Heart right ventricle (tissue), 16 donors: ENCODE results near the gene MUC5B. TPM values are rescaled to one million over a fixed set of nuclear protein-coding genes. Genes with fewer than 3 reads are reported as not detected.

Experiments
- ATAC-seq, 8 donors: fragments of 200-7000 bp; cut with Tn5 transposase; one replicate each; pipeline ENCODE4 v1.9.1; 2020; ENCODE audit warnings: mild to moderate bottlenecking in 8 of 8, moderate library complexity in 8 of 8, moderate number of reproducible peaks in 1 of 8
- DNase-seq, 2 donors: peaks; one replicate each; pipeline ENCODE4 v3.0.0-alpha.2; 2020
- H3K27ac ChIP-seq, 10 donors: fragments of 200-600 bp; sonication (generic) in 2 of 10; one replicate each; pipeline versions ENCODE4 v1.5.0 to v1.8.0; 2020 to 2022; ENCODE audit warnings: mild to moderate bottlenecking in 3 of 10
- H3K27me3 ChIP-seq, 7 donors: fragments of 200-600 bp; one replicate each; pipeline ENCODE4 v1.8.0; 2021 to 2022; ENCODE audit warnings: mild to moderate bottlenecking in 2 of 7
- H3K36me3 ChIP-seq, 9 donors: fragments of 200-600 bp; sonication (generic) in 1 of 9; one replicate each; pipeline versions ENCODE4 v1.5.0 to v1.8.0; 2020 to 2022; ENCODE audit warnings: mild to moderate bottlenecking in 2 of 9
- H3K4me1 ChIP-seq, 9 donors: fragments of 200-600 bp; sonication (generic) in 1 of 9; one replicate each; pipeline versions ENCODE4 v1.5.0 to v1.8.0; 2020 to 2022; ENCODE audit warnings: mild to moderate bottlenecking in 4 of 9
- H3K4me3 ChIP-seq, 10 donors: fragments of 200-600 bp; sonication (generic) in 2 of 10; one replicate each; pipeline versions ENCODE4 v1.5.0 to v1.8.0; 2020 to 2022; ENCODE audit warnings: mild to moderate bottlenecking in 7 of 10, moderate library complexity in 2 of 10
- H3K9me3 ChIP-seq, 11 donors: fragments of 200-600 bp in 10 of 11; sonication (generic) in 2 of 11; one replicate each; pipeline versions ENCODE4 v1.5.0 to v1.8.0; 2013 to 2022; ENCODE audit warnings: mild to moderate bottlenecking in 2 of 11, control low read depth in 1 of 11, moderate library complexity in 1 of 11
- CTCF ChIP-seq, 9 donors: fragments of 200-600 bp; sonication (generic) in 2 of 9; IDR thresholded peaks; one replicate each; pipeline versions ENCODE4 v1.5.0 to v1.8.0; 2021 to 2022; ENCODE audit warnings: antibody characterized with exemption in 9 of 9, mild to moderate bottlenecking in 5 of 9, moderate library complexity in 1 of 9
- WGBS, 2 donors: extraction: QIAGEN DNeasy Blood & Tissue Kit; methylation state at CpG; one replicate each; pipeline ENCODE4 v1.1.7; 2013; ENCODE audit warnings: inconsistent platforms in 1 of 2; 5-methylcytosine and 5-hydroxymethylcytosine counted together
- intact Hi-C, 10 donors: fragments of 100-400 bp; cut with DNase I; formaldehyde crosslinking; loops; one replicate each; pipeline versions ENCODE4 v1.11.1 to v1.14.2; 2022
- polyA plus RNA-seq, 2 donors: library from polyadenylated mRNA; stranded (reverse); fragments of 200-250 nt; gene quantifications; one replicate each; pipeline ENCODE4 v1.2.3, GENCODE V29; 2013
- total RNA-seq, 10 donors: library from RNA; stranded (reverse); fragmentation: NEBNext Ultra II Directional in 3 of 10; extraction: Animal tissue kit (Norgen Biotek cat#: 25700) in 3 of 10; gene quantifications; one replicate each; pipeline versions ENCODE4 v1.2.1 to v1.2.4, GENCODE V29; 2021 to 2023
- donor health status: Arrhythmogenic right ventricular cardiomyopathy.
- donor health status: ischemic (EF 13 %, LVEDD 7.1; RV severe dilation, severe dysfunction).
- donor health status: healthy with polysubstance abuse.
- donor health status: DM: no; HTN: yes; CAD: no.
- donor health status: DM: no; HTN: no; CAD: no.
- donor health status: ischemic (EF 25% LVEDD 6.9; RV normal size, moderate dysfunction).
- donor health status: ischemic (EF 25% LVEDD 5.7; RV mildly dilated, moderate dysfunction).
- donor health status: healthy.
- donor health status: DM: yes; HTN: yes; CAD: no.
- donor health status: Ischemic cardiomyopathy.
- donor health status: ischemic (EF 35%, LVEDD 5.7; RV mildly dilated, moderate dysfunction).
- donor health status: nonischemic (EF 11% LVEDD 7.7; RV severe dilation, severe dysfunction).
- donor health status: DM: yes; HTN: yes; CAD: no.
- donor health status: PGD.
- donor health status: ischemic (EF 29% LVEDD 5.4; RV normal size, mild dysfunction).
- donor health status: nonischemic (EF 23%, LVEDD 6.1; RV moderate dilation, normal function).

MUC5B gene
- total and polyA plus RNA-seq, 12 donors, result not detected

- H3K9me3 ChIP-seq, result peaks cover 0 to 6% (median 0%) of the 10 kb centered on the region in 11 donors
- H3K27me3 ChIP-seq, result peaks cover 7 to 64% (median 55%) of the 10 kb centered on the region in 7 donors
- intact Hi-C loops, result no loop called here
- 88 to 92% methylated on average over 16 of the region's 16 CpGs for WGBS, 2 donors
- no peaks in the 10 kb centered on the region for H3K36me3 ChIP-seq
- H3K27ac ChIP-seq, result no peak overlapping the region
- H3K4me3 ChIP-seq, result no peak overlapping the region
- TF ChIP-seq CTCF (IDR thresholded peaks at IDR 0.05), result no peak
- ATAC-seq, result peak in 1 of 8 donors; percentile 19
- DNase-seq, result peak in 1 of 2 donors; percentile 6
- H3K4me1 ChIP-seq, result no peaks in the 10 kb centered on the region
These were observed 3.9 kb upstream of the MUC5B start for GRCh38 chr11:1218788-1219445.

- Histone ChIP-seq H3K4me3 (no peak overlapping the region), H3K9me3 (peaks cover 0 to 4% (median 0%) of the 10 kb centered on the region in 11 donors), H3K36me3 (no peaks in the 10 kb centered on the region), H3K27me3 (peaks cover 7 to 68% (median 59%) of the 10 kb centered on the region in 7 donors), H3K4me1 (no peaks in the 10 kb centered on the region), H3K27ac (no peak overlapping the region)
- 55 to 57% methylated on average over 10 of the region's 10 CpGs for WGBS, 2 donors
- TF ChIP-seq CTCF (IDR thresholded peaks at IDR 0.05), result no peak
- intact Hi-C loops, result no loop called here
- ATAC-seq (peak in 2 of 8 donors; percentile 13 to 17), DNase-seq (peak in 1 of 2 donors; percentile 4)
These were observed 3.4 kb upstream of the MUC5B start for GRCh38 chr11:1219446-1219833.

GRCh38 chr11:1219834-1220815 is 2.7 kb upstream of the MUC5B start:
- WGBS, 2 donors, result 47 to 51% methylated on average over 48 of the region's 48 CpGs
- no peak for TF ChIP-seq CTCF (IDR thresholded peaks at IDR 0.05)
- DNase-seq (peak in 1 of 2 donors; percentile 7), ATAC-seq (peak in 2 of 8 donors; percentile 11 to 34)
- H3K4me1 ChIP-seq, result no peaks in the 10 kb centered on the region
- no peak overlapping the region for H3K4me3 ChIP-seq
- H3K27ac ChIP-seq, result no peak overlapping the region
- intact Hi-C loops, result no loop called here
- no peaks in the 10 kb centered on the region for H3K36me3 ChIP-seq
- H3K27me3 ChIP-seq, result peaks cover 7 to 75% (median 66%) of the 10 kb centered on the region in 7 donors
- H3K9me3 ChIP-seq, result peaks cover 0 to 3% (median 0%) of the 10 kb centered on the region in 11 donors

- no peak for TF ChIP-seq CTCF (IDR thresholded peaks at IDR 0.05)
- Histone ChIP-seq H3K4me1 (no peaks in the 10 kb centered on the region), H3K4me3 (no peak overlapping the region), H3K27me3 (peaks cover 7 to 85% (median 76%) of the 10 kb centered on the region in 7 donors), H3K27ac (no peak overlapping the region), H3K36me3 (no peaks in the 10 kb centered on the region), H3K9me3 (no peaks in the 10 kb centered on the region)
- WGBS, 2 donors, result 66% methylated on average over 28 of the region's 28 CpGs
- intact Hi-C loops, result no loop called here
- no peak for ATAC-seq
- peak in 1 of 2 donors; percentile 7 for DNase-seq
These were observed 1.7 kb upstream of the MUC5B start for GRCh38 chr11:1220941-1221721.
